Upper lobe of left lung (tissue), 4 donors: ENCODE measurements around the gene AKT1S1.

Experiments used
- POLR2AphosphoS5 ChIP-seq, 2 donors: sonication (generic); formaldehyde crosslinking; IDR thresholded peaks; one replicate each; pipeline ENCODE4 v1.5.1; 2017; ENCODE audit warnings: antibody characterized with exemption in 2 of 2
- TF ChIP-seq, protein P1 (sequence below), 6 experiments: fragments of 450-650 bp in 4 of 6; fragments of 200-600 bp in 2 of 6; sonication (generic) in 2 of 6; IDR thresholded peaks; one replicate each; pipeline ENCODE4 v1.5.1; 2016 to 2019; ENCODE audit warnings: antibody characterized with exemption in 6 of 6

DNA sequence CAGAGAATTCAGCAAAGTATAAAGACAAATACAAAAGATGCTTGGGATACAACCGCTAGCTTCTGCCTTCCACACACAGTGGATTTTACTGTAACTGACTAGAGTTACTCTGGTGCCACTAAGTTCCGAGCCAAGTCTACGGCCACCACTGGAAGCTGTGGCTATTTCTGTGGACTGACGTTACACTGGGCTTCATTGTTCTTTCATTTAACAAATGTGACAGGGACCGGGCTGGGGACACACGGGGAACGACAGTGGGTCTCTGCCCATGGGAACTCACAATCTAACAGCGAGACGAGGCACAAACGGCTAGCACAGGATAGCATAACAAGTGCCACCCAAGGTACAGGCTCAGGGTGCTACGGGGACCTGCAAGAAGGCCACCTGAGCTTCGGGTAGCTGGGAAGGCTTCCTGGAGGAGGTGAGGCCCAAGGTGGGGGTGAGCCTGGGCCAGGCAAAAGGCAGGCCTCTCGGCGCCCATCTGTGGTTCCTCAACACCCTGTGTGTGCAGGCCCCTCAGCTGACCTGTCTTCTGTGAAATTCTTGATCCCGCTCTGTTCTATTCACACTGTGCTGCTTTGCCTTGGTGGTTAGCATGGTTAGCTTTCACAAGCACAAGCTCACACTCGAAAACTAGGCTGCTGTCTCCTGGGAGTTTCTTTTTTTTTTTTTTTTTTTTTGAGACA, 29.9 kb upstream of the AKT1S1 start:
- no peak for TF ChIP-seq POLR2AphosphoS5 (IDR thresholded peaks at IDR 0.05)
- TF ChIP-seq, protein P1, sequence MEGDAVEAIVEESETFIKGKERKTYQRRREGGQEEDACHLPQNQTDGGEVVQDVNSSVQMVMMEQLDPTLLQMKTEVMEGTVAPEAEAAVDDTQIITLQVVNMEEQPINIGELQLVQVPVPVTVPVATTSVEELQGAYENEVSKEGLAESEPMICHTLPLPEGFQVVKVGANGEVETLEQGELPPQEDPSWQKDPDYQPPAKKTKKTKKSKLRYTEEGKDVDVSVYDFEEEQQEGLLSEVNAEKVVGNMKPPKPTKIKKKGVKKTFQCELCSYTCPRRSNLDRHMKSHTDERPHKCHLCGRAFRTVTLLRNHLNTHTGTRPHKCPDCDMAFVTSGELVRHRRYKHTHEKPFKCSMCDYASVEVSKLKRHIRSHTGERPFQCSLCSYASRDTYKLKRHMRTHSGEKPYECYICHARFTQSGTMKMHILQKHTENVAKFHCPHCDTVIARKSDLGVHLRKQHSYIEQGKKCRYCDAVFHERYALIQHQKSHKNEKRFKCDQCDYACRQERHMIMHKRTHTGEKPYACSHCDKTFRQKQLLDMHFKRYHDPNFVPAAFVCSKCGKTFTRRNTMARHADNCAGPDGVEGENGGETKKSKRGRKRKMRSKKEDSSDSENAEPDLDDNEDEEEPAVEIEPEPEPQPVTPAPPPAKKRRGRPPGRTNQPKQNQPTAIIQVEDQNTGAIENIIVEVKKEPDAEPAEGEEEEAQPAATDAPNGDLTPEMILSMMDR (IDR thresholded peaks at IDR 0.05) = no peak
